RKO (cell line): ENCODE measurements around the gene NSD1.

Experiments used
- DNase-seq: peaks from one replicate; pipeline ENCODE4 v3.0.0-alpha.2; 2016; ENCODE audit warnings: low spot score

Gene NSD1

DNA sequence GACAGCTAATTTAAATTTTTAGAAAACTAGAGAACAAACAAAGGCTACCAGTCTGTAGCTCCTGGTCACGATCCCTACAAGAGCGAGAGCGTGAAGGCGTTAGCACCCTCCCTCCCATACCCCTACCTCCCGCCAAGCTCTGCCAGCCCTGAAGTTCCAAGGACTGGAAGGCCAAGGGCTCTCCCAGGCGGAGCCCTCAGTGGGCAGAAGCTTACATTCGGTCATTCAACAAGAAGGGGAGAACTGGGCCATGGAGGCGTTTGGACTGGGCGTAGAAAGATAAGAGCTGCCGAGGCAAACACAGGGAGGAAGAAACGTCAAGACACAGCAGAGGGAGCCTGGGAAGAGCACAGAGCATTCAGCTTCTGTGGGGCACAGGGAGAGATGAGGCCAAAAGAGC, 175.2 kb downstream of the NSD1 start:
- no peak for DNase-seq

DNA sequence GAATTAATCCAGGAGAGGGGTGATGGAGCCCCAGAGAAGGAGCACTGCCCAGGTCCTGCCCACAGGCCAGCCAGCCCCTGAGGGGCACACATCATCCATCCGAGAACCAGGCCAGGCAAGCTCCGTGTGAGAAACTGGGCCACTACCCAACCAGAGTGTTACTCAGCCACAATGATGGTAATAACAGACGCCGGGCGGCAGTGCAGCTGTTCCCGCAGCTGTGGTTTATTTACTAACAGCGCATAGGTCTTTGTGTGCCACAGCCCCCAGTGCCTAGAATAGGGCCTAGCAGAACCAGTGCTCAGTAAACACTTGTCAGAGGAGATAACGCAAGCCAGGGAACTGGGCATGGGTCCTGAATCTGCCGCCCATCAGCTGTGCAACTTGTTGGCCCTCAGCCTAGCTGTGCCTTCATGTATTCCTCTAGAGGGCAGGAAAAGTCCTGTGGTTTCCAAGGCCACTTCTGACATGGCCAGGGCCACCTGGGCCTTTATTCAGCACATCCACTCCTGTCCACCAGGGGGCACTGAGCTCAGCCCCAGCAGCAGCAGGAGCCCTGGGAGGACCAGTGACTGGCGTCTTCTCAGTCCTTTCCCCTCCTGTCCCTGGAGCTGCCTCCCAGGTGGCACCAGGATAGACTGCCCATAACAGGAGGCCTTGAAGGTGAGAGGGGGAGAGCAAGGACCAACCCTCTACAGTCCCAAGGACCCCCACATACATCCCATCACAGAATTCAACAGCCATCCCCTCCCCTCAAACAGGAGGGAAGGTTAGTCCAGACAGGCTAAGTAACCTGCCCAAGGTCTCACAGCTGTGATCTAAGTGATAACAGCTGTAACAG, 176.0 kb downstream of the NSD1 start:
- peak; percentile 77 for DNase-seq

DNA sequence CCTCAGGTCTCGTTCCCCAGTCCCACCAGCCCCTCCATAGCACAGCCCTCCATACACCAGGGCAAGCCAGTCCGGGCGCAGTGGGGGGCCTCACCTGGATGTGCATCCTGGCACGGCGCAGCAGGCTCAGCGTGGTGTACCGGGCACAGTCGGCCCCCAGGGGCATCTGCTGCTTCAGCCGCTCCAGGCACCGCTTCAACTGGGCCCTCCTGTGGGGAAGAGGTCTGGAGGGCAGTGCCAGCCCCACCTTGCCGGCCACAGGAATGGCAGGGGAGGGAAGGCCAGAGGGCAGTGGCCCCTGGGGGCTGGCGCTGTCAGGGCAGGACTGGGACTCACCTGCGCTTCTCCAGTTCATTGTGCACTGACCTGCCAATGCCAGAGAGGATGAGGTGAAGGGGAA, 176.8 kb downstream of the NSD1 start:
- no peak for DNase-seq

DNA sequence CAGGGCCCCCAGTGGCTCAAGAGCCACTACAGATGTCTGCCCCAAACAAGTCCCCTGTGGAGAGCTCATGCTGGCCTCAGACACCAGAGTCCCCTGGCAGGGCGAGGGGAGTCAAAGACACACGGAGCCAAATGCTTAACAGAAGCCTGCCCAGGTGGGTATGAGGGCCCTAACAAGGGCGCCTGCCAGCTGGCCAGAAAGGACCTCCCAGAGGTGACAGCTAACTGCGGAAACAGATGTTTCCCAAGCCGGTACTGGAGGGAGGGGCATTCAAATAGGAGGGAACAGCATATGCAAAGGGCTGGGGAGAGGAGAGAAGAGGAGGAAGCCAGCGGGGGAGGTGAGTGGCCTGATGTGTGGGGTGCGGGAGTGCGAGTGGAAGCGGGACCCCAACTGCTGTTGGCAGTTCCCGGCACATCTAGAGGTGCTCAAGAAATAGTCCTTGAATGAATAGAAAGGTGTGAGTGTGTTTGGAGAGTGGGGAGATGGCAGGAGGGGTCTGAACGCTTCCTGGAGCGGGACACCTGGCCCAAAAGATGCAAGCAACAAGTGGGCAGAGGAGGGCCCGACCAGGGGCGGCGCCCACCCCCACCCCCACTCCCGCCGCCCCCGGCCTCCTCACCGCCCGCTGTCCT, 177.3 kb downstream of the NSD1 start:
- DNase-seq: peak; percentile 47

DNA sequence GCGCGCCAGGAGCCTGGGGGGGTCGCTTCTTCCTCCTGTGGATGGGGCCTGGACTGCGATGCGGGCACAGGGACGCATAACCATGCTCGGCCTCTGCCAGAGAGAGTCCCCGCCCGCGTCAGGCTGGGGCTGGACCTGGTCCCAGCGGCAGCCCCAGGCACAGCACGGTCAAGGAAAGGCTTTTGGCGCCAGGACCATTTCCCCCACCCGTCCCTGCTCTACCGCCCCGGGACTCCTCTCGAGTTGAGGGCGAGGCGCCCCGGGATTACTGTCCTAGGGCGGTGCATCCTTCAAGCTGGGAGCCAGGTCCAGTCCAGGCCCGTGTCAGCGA, 177.8 kb downstream of the NSD1 start:
- DNase-seq: peak; percentile 58

DNA sequence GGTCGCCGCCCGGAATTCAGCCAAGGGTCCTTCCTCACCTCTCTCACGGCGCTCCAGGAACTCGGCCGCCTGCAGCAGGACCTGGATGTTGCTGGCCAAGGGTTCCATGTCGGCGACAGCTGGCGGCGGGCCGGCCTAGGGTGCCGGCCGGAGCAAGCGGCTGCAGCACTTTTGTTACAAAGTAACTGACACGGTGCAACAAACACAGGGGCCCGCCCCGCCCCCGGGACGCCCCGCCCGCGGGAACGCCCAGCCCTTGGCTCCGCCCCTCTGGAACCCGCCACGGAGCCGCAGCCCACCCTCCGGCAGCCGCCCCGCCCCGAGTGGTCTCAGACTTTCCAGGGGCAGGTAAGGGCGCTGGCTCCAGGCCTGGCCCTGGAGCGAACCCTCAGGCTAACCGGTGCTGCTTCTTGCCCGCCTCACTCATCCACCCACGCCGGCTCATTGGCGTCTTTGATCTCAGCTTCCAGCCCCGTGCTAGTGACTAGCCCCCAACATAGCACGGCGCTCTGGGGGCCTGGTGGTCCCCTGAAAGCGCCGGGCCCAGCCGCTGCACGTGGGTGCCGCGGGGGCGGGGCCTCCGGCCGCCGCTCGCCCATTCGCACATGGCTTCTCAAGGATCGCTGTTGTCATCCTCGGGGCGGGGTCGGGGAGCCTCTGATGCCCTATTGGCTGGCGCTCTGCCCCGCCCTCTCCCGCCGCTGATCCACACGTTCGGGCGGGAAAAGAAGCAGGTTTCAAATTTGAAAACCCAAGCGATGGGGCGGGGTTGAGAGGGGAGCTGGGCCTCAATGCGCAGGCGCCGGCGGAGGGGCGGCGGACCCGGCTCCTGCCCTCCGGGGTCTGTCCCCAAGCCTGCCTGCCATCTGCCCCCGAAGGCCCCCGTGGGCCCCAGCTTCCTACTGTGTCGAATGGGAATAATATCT, 178.4 kb downstream of the NSD1 start, which contains the start of gene MXD3:
Gene MXD3 (minus strand): TSS at position 176 of the 926 bp plus-strand sequence. CDS start 68 bp downstream, at position 108.
- DNase-seq: peak; percentile 99

DNA sequence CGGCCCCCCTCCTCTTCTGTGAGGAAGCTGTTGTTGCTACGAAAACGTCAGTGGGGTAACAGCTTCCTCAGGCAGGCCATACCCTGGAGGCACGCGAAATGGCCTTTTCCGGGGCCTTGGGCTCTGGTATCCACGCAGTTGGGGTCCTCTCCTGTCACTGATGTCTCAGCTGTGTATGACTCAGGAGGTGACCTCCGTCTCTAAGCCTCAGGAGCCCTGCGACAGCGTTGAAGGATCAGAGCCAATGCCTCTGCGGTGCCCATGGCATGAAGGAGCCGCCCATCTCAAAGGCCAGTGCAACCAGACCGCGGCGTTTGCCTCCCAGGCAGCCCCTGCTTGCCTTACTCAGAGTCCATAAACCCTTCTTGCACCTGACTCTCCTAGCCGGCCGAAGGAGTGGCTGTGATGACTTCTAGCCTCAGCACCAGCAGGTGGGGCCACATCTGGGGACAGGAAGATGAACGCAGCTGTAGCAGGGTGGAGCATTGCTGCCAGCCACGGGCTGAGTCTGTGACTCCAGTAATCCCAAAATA, 179.1 kb downstream of the NSD1 start:
- peak; percentile 72 for DNase-seq

DNA sequence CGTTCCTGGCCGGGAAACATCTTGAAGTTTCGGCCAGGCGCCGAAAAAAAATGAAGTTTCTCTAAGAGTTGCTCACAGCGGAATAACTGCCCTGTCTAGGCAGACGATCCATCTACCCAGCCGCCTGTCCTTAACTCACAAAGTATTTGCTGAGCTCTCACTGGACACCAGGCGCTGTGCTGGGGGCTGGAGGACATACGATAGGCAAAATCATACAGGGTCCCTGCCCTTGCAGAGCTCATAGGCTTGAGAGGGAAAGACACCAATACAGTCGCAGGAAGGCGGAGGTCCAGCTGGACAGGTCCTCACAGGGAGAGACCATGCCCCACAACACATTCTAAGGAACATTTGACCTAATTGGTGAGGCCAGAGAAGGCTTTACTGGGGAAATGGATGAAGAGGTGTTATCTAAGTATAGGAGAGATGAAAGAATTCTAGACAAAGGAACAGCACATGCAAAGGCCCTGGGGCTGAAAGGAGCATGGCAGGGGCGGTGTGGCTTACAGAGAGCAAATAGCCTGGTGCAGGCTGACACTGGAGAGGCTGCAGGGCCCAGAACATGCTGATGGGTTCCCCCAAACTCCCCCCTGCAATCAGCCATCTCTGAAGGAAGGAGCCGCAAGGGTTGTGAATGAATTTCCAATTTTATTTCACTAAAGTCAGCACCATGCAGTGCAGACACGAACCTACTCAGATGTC, 180.1 kb downstream of the NSD1 start:
- no peak for DNase-seq

DNA sequence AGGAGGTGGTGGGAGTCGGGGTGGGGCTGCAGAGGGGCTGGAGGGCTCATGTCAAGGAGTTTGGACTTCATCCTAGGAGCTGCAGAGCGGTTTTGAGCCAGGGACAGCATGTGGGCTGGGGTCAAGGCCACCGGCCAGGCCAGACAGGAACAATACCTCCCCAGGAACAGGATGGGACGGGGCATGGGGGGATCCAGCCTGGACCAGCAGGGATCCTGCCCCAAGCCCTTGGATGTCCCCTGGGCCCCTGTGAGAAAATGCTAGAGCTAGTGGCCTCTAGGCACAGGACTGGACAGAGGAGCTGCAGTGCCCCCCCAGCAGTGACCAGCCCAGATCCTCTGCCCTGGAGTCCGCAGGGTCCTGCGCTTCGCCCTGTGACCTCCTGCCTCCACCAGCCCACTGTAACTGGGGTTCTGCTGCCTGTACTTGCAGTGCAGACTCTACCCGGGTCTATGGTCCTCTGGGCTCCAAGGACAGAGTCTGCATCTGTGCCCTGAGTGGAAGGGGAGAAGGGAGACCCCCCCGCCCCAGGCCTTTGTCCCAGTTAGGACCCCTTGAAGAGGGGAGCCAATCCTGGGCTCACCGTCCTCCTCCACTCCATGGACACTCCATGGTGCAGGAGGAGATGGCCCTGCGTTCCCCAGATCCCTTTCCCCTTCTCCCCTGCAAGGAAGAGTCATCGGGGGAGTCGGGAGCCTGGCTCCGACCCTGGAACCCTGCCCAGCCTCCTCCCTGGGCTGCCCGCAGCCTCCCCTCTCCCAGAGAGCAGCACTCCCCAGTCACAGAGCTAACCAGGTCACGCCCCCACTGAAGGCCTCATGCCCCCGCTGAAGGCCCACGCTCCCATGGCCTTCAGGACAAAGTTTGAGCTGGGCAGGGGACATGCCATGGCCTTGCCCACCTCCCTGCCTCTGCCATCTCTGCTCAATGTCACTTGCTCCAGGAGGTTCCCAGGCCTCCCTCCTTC, 181.1 kb downstream of the NSD1 start:
- no peak for DNase-seq

DNA sequence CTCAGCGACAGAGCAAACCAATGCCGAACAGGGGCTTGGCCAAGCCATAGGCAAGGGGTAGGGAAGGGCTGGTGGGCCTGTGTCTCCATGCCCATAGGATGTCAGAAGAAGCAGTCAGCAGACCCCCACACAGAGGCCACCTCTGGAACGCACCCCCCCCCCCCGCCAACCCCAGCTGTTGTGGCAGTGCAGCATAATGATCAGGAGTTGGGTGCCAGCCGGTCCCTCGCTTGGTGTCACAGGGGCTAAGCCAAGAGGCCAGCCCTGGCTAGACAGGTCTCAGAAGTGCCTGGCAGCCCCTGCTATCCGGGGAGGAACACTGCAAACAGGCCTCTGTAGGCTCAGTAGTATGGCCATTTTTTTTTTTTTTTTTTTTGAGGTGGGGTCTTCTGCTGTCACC, 181.8 kb downstream of the NSD1 start:
- DNase-seq: no peak

DNA sequence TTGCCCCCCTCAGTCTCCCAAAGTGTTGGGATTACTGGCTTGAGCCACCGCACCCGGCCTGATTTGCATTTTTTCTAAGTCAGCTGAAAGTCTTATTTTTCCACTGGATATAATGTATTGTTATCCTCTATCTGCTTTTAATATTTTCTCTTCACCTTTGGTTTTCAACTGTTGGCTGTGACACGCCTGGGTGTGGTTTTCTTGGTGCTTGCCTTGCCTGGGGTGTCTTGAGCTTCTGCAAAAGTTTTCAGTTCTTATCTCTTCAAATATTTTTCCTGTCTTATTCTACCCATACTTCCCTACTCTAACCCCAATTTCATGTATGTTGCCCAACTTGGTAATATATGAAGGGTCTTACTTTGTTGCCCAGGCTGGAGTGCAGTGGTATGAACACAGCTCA, 182.4 kb downstream of the NSD1 start:
- DNase-seq: no peak

DNA sequence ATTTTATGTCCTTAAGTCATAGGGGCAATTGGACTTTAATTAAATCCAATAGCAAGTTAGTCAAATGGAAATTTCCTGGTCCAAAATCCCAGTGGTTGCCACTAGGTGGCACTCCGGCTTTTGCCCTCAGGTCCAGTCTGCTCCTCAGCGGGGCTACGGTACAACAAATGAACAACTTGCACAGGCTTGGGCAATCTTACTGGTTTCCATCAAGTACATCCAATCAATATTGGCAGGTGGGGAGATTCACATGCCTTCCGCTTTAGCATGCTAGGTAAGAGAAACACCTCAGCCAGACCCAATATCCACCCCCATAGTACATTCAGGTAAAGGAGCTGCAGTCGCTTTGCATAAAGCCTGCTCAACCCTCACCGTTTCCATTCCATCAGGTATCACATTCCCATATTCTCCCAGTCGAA, 184.4 kb downstream of the NSD1 start:
- DNase-seq: peak; percentile 83

DNA sequence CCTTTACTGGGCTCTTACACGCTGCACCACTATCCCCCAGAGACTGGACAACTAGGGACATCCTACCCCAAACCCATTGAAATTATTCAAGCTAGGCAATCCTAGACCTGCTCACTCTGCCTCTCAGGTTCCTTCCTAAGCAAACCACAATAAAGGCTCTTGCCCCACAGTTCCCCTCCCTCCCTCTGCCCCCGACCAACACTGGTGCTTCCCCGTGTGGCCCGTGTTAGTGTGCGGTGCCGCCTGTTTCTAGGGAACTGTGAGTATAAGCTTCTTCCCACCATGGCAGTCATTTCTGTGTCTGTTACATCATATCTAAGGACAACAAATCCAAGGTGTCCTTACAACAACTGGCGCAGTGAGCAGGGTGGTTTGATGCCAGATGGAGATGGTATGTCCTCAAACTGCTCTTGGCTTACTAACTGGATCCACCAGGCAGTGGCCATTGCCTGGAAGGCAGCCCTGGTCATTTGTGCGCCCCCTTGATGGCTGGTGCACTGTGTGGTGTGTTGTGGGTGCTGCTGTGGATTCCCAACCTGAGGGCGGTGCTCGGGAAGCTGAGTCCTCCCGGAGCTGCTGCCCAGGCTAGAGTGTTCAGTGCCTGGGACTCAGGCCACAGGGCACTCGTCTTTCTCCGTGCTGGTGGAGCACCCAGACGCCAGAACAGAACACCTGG, 186.5 kb downstream of the NSD1 start:
- no peak for DNase-seq

DNA sequence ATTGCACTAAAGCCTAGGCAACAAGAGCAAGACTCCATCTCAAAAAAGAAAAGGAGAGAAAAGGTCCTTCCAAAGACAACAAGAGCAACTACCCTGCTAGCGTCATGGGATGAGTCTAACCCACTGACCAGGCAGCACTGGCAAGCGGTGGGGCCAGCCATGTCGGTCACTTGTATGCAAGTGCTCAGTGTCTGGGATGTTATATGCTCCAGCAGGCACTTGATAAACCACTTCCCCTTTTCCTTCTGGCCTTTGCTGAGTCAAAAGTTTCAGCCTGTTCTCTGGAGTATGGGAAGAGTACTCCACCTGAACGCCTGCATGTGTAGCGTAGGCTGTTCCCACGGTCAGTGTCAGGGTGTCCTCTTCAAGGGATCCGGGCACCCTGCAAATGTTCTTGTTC, 187.3 kb downstream of the NSD1 start:
- DNase-seq: no peak

DNA sequence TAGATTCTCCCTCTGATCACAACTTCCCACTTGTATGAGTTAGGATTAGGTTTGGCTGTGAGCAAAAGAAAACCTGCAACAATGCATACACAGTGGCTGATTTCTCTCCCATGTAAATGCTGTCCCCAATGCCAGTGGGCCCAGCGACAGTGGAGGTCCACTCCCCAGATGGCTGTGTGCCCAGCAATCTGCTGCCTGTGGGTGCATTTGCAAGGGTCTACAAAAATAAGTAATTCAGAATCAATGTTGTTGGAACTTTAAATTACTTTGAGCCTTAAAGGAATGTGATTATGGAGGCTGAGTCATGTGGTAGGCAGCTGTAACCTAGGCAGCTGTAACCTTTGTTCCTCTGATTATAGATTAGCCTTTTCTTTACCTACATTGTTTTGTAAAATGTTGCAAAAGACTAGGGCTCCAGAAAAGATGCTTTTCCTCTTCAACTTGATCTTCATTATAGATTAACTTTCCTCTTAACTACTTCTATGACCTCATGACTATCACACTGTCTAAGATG, 192.4 kb downstream of the NSD1 start:
- DNase-seq: no peak

DNA sequence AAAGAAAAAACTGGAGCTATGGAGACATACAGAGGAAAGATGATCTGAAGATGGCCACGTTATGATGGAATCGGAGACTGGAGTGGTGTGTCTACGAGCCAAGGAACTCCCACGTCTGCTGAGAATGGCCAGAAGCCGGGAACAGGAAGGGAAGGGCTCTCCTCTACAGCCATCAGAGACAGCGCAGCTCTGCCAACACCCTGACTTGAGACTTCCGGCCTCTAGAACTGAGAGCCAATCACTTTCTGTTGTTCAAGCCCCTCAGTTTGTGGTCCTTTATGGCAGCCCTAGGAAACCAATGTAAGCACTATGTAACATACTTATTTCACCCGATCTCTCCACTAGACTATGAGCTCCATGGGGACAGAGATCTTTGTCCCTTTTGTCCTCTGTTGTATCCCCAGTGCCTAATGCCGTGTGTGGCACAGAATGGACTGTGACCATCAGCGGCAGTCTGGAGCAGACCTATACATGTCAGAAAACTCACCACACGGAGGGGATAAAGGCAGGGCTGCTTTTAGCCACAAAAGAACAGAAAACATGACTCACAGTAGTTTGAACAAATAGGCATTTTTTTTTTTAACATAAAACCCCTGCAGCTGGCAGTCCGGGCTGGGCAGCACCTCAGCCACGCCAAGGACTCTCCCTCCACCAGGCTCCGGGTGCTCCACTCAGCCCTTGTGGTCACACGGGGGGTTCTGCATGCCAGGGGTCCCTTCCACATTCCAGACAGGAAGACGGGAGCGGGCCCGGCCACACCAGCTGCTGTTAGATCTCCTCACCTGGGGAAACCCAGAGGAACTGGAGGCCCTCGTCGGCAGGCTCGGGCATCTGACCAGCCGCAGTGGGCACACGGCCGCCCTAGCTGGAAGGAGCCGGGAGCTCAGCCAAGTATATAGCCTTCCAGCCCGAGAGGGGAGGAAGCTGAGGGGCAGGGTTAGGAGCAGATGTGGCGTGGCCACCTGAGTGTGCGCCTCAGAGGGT, 194.3 kb downstream of the NSD1 start:
- DNase-seq: no peak

DNA sequence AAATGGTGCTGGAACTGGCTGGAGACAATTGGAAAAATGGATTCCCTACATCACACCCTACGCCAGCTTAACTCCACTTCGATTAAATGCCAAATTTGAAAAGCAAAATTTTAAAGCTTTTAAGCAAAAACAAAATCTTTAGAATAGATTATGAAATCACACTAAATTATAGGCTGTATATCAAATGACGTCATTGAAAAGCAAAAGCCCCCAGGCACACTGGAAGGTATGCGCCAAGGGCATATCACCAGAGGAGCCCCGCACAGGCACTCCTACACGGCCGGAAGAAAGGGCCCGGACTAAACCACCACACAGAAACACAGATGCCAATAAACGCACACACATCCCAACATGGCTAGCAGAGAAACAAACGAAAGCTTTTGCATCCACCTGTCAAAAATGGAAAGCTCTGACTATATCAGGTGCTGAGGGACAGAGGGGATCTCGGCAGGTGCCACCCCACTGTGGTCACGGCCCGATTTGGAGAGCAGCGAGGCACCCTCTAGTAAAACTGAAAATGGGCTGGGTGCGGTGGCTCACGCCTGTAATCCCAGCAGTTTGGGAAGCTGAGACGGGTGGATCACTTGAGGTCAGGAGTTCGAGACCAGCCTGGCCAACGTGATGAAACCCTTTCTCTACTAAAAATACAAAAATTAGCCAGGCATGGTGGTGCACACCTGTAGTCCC, 195.1 kb downstream of the NSD1 start:
- DNase-seq: no peak

DNA sequence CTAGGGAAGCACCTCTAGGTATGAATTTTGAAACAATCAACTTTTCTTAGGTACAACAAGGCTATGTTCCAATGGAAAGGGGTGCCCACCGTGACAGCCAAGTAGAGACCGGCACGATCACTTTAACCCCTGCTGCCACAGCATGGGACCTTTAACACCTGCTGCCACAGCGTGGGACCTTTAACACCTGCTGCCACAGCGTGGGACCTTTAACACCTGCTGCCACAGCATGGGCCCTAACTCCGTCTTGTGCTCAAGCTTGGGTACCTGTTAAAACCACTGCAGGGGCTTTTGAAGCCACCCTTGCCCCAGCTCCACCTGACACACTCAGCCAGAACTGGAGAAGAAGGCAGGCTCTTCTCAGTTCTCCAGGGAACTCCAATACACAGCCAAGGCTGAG, 196.3 kb downstream of the NSD1 start:
- no peak for DNase-seq
